ENCODE measurements around the gene TNKS1BP1.
"Not testable (repeated sequence)": the region's sequence is repeated elsewhere in the genome, so short reads cannot be mapped to it uniquely, and the experiment has no call there.

Gene TNKS1BP1

DNA sequence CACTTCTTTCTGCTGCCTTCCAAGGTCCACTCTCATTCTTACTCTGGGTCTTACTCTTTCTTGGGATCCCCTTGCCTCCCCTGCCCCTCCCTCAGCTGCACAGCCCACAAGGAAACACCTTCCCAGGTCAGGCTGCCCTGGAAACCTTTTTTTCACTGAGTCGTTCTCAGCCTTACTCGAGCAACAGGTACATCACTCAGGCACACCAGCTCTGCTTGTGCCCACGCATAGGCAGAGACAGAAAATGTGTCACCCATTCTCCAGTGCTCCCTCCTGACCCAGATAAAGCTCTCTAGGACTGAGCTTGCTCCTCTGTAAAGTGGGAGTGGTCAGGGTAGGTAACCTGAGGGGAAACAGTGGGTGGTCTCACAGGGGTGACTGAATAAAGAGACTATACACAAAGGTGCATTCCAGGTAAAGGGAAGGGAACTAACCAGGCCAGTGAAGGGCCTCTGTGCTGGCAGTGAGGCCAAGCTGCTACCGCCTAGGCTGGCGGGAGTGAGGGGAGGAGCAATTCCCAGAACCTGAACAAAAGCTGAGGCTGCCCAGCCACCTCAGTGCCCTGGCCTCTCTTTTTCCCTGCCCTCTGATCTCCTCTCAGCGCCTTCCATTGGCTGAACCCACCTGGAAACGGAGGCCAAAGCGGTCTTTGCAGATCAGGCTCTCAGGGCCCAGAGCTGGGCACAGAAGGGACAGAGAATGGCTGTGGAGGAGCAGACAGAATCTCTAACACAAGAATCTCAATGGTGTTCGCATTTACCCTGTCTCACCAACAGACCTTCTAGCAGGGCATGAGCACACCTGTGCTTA is 40.3 kb upstream of the TNKS1BP1 start:
- DNase-seq (ENCODE audit: low spot score), result no peak
- TF ChIP-seq, protein P1, sequence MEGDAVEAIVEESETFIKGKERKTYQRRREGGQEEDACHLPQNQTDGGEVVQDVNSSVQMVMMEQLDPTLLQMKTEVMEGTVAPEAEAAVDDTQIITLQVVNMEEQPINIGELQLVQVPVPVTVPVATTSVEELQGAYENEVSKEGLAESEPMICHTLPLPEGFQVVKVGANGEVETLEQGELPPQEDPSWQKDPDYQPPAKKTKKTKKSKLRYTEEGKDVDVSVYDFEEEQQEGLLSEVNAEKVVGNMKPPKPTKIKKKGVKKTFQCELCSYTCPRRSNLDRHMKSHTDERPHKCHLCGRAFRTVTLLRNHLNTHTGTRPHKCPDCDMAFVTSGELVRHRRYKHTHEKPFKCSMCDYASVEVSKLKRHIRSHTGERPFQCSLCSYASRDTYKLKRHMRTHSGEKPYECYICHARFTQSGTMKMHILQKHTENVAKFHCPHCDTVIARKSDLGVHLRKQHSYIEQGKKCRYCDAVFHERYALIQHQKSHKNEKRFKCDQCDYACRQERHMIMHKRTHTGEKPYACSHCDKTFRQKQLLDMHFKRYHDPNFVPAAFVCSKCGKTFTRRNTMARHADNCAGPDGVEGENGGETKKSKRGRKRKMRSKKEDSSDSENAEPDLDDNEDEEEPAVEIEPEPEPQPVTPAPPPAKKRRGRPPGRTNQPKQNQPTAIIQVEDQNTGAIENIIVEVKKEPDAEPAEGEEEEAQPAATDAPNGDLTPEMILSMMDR (IDR thresholded peaks at IDR 0.05; ENCODE audit: extremely low read depth, missing control alignments), result no peak

- TF ChIP-seq, protein P1 (IDR thresholded peaks at IDR 0.05; ENCODE audit: extremely low read depth, missing control alignments), result no peak
- DNase-seq (ENCODE audit: low spot score), result no peak
Measured at GRCh38 chr11:57363131-57364080, 38.7 kb upstream of the TNKS1BP1 start.

DNA sequence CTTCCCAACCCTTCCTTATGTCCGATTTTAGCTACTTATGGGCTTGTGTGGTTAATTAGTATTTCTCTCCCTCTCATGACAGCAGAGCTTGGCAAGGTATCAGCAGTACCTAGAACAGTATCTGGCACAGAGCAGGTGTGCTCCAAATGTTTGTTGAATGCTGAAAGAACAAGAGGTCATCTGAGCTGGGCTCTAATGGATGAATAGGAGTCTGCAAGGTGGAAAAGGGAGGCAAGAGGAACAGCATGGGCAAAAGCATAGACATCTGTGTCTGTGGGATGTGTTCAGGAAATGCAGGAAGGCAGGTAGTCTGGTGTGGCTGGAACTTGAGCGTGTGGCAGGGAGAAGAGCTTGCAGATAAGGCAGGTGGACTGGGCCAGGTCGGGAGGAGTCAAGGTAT is 37.2 kb upstream of the TNKS1BP1 start:
- DNase-seq (ENCODE audit: low spot score), result no peak

GRCh38 chr11:57361420-57361819 is 36.7 kb upstream of the TNKS1BP1 start:
- DNase-seq (ENCODE audit: low spot score), result not testable (repeated sequence)

More for the DNA sequence above, 37.2 kb upstream of the TNKS1BP1 start:
- TF ChIP-seq, protein P1 (IDR thresholded peaks at IDR 0.05; ENCODE audit: extremely low read depth, missing control alignments), result no peak

DNA sequence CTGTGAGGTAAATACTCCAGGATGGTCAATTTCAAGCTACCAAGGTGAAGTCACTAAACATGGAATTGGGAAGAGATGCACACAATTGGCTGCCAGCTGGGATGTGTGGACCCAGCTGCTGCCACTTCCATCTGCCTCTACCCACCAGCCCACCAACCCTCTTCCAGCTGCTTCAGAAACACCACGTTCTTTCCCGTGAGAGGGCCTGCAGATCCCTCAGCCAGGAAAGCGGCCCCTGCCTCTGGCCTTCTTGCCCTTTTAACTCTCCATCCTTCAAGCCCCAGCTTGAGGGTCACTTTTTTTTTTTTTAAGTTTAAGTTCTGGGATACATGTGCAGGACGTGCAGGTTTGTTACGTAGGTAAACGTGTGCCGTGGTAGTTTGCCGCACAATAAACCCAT is 36.2 kb upstream of the TNKS1BP1 start:
- TF ChIP-seq, protein P1 (IDR thresholded peaks at IDR 0.05; ENCODE audit: extremely low read depth, missing control alignments), result no peak
- no peak for DNase-seq (ENCODE audit: low spot score)

DNA sequence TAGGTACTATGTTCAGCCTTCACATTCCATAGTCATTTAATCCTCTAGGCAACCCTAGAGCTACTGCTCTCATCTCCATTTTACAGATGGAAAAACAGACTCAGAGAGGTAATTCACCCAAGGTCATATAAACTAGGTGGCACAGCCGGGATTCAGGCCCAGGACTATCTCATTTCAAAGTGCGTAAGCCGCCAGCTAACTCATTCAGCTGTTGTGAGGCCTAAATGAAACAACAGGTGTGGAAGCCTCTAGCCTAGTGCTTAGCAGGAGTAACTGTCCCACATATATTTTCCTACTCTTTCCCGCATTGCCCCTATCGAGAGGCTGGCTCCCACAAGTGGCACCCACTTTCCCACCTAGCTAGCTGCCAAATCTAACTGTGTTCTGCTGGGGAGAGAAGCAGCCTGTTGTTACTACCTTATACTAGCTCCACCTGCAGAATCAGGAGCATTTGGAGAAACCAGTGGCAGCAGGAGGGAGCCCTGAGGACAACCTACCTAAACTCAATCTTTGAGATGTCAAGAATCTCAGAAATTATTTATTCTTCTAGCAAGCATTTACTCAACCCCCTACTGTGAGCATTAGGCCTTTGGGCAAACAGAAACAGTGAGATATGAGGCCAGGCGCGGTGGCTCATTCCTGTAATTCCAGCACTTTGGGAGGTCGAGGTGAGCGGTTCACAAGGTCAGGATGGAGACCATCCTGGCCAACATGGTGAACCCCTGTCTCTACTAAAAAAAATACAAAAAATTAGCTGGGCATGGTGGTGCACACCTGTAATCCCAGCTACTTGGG is 35.3 kb upstream of the TNKS1BP1 start:
- TF ChIP-seq, protein P1 (IDR thresholded peaks at IDR 0.05; ENCODE audit: extremely low read depth, missing control alignments), result no peak
- no peak for DNase-seq (ENCODE audit: low spot score)

DNA sequence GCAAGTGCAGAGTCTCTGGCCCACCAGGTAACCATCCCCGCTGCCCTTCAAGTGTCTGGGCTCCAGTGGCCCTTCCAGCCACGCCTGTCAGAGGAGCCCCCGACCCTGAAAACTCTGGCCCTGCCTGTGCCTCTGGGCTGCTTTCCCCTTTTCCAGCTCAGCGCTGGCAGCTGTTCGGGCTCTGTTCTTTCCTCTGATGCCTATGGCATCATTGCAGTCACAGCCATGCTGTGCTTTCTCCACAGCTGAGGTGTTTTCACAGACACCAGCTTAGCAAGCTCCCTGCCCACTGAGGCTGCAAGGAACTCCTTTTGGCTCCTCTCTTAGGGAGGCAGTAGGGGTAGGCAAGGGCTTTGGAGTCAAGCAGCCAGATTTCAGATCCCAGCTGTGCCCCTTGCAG is 34.6 kb upstream of the TNKS1BP1 start:
- DNase-seq (ENCODE audit: low spot score), result no peak
- TF ChIP-seq, protein P1 (IDR thresholded peaks at IDR 0.05; ENCODE audit: extremely low read depth, missing control alignments), result no peak

Data from GM20000 (cell line).